ENCODE data around the gene FBXW11.

Gene FBXW11

GRCh38 chr5:171858303-171858702 is 148.1 kb downstream of the FBXW11 start:
- DNase-seq = no peak

GRCh38 chr5:171857489-171857876 is 149.0 kb downstream of the FBXW11 start:
- no peak for DNase-seq

GRCh38 chr5:171855798-171856763 is 150.4 kb downstream of the FBXW11 start:
- DNase-seq = no peak

- DNase-seq = no peak
These were observed 151.2 kb downstream of the FBXW11 start for GRCh38 chr5:171855265-171855664.

GRCh38 chr5:171852255-171852681 is 154.2 kb downstream of the FBXW11 start:
- no peak for DNase-seq

- DNase-seq = no peak
These were observed 155.2 kb downstream of the FBXW11 start for GRCh38 chr5:171851251-171851650.

GRCh38 chr5:171850324-171850947 is 156.0 kb downstream of the FBXW11 start:
- DNase-seq = no peak

- DNase-seq = no peak
These were observed 156.7 kb downstream of the FBXW11 start for GRCh38 chr5:171849585-171850323.

GRCh38 chr5:171848911-171849520 is 157.4 kb downstream of the FBXW11 start:
- DNase-seq = no peak

GRCh38 chr5:171848486-171848885 is 158.0 kb downstream of the FBXW11 start:
- DNase-seq = no peak

GRCh38 chr5:171848006-171848405 is 158.4 kb downstream of the FBXW11 start:
- no peak for DNase-seq

- no peak for DNase-seq
These were observed 159.4 kb downstream of the FBXW11 start for GRCh38 chr5:171847026-171847425.

GRCh38 chr5:171846323-171846722 is 160.1 kb downstream of the FBXW11 start:
- DNase-seq = no peak

- DNase-seq = no peak
These were observed 160.6 kb downstream of the FBXW11 start for GRCh38 chr5:171845857-171846256.

- DNase-seq = no peak
These were observed 161.3 kb downstream of the FBXW11 start for GRCh38 chr5:171845040-171845630.

- DNase-seq = no peak
These were observed 163.6 kb downstream of the FBXW11 start for GRCh38 chr5:171842777-171843328.

- DNase-seq = no peak
These were observed 164.3 kb downstream of the FBXW11 start for GRCh38 chr5:171841984-171842776.

GRCh38 chr5:171840711-171841522 is 165.5 kb downstream of the FBXW11 start:
- no peak for DNase-seq

GRCh38 chr5:171840066-171840465 is 166.4 kb downstream of the FBXW11 start:
- peak; percentile 11 for DNase-seq

- DNase-seq = no peak
These were observed 167.3 kb downstream of the FBXW11 start for GRCh38 chr5:171839112-171839511.
